22Rv1 (cell line): ENCODE measurements around the gene NRN1.

Source experiments
- H3K27ac ChIP-seq: fragments of 450-650 bp; 2 replicates; pipeline ENCODE4 v1.5.1; 2017
- CTCF ChIP-seq: fragments of 450-650 bp; IDR thresholded peaks from 2 replicates; pipeline ENCODE4 v1.5.1; 2017; ENCODE audit warnings: mild to moderate bottlenecking
- ZFX ChIP-seq: fragments of 450-650 bp; IDR thresholded peaks from 2 replicates; pipeline ENCODE4 v1.6.1; 2017; ENCODE audit warnings: antibody characterized with exemption, borderline replicate concordance

The NRN1 gene

GRCh38 chr6:6006428-6007365 lies at the start of gene NRN1:
NRN1 (minus strand) TSS chr6:6006925; CDS start chr6:6006749, 176 bp downstream.
- H3K27ac ChIP-seq = peak within 1 kb of the TSS; percentile 92
- TF ChIP-seq CTCF (no peak), ZFX (no peak)

GRCh38 chr6:6052216-6052615 lies 45.5 kb upstream of the NRN1 start:
- no peak overlapping the region for H3K27ac ChIP-seq

GRCh38 chr6:6046716-6047115 lies 40.0 kb upstream of the NRN1 start:
- TF ChIP-seq CTCF (no peak), ZFX (no peak)
- H3K27ac ChIP-seq = no peak overlapping the region

More at GRCh38 chr6:6052216-6052615, 45.5 kb upstream of the NRN1 start:
- TF ChIP-seq CTCF (no peak), ZFX (no peak)

- H3K27ac ChIP-seq = no peak overlapping the region
- TF ChIP-seq ZFX = no peak
- no peak for TF ChIP-seq CTCF
Measured at GRCh38 chr6:6039946-6040509, 33.3 kb upstream of the NRN1 start.

GRCh38 chr6:6037179-6037578 lies 30.5 kb upstream of the NRN1 start:
- TF ChIP-seq ZFX (no peak), CTCF (no peak)
- no peak overlapping the region for H3K27ac ChIP-seq

GRCh38 chr6:6033858-6034257 lies 27.1 kb upstream of the NRN1 start:
- H3K27ac ChIP-seq = no peak overlapping the region
- no peak for TF ChIP-seq ZFX

GRCh38 chr6:6026513-6027205 lies 19.9 kb upstream of the NRN1 start:
- TF ChIP-seq CTCF (no peak), ZFX (no peak)
- no peak overlapping the region for H3K27ac ChIP-seq
